H7 (cell line): Measurements from ENCODE around the gene SYT2. TPM values are rescaled to one million over a fixed set of nuclear protein-coding genes. Genes with fewer than 3 reads are reported as not detected.

Source experiments
- DNase-seq: peaks from one replicate; pipeline ENCODE4 v3.0.0; 2012
- H3K27me3 ChIP-seq: 2 replicates; pipeline ENCODE4 v1.6.0; 2011; ENCODE audit warnings: mild to moderate bottlenecking, low read length; ENCODE audit not compliant: control insufficient read depth, insufficient read depth
- H3K36me3 ChIP-seq: replicated peaks from 2 replicates; pipeline ENCODE4 v1.5.1; 2011; ENCODE audit warnings: low read length; ENCODE audit not compliant: control insufficient read depth, insufficient read depth
- H3K4me3 ChIP-seq: 2 replicates; pipeline ENCODE4 v1.5.1; 2011; ENCODE audit warnings: low read depth, mild to moderate bottlenecking, control low read depth, low read length, moderate library complexity; ENCODE audit not compliant: insufficient read depth
- total RNA-seq: library from RNA; depleted of rRNA; stranded (reverse); fragments of >200 nt; shearing (Covaris generic); gene quantifications from 2 replicates; pipeline ENCODE4 v1.2.3, GENCODE V29; 2014

SYT2 gene
- total RNA-seq, 1 experiment from 2014 or later, result 3.6 TPM

GRCh38 chr1:202692959-202693555 is 17.2 kb downstream of the SYT2 start:
- Histone ChIP-seq H3K36me3 (no peaks in the 10 kb centered on the region), H3K27me3 (no peaks in the 10 kb centered on the region; the same call in 1 of the 2 replicates), H3K4me3 (no peak overlapping the region)
- peak; percentile 88 for DNase-seq

GRCh38 chr1:202691816-202692215 is 18.4 kb downstream of the SYT2 start:
- Histone ChIP-seq H3K27me3 (no peaks in the 10 kb centered on the region; the same call in 1 of the 2 replicates), H3K4me3 (no peak overlapping the region), H3K36me3 (no peaks in the 10 kb centered on the region)
- no peak for DNase-seq

- Histone ChIP-seq H3K36me3 (no peaks in the 10 kb centered on the region), H3K27me3 (no peaks in the 10 kb centered on the region; the same call in 1 of the 2 replicates), H3K4me3 (no peak overlapping the region)
- no peak for DNase-seq
Measured at GRCh38 chr1:202689493-202690342, 20.5 kb downstream of the SYT2 start.

GRCh38 chr1:202689082-202689481 is 21.2 kb downstream of the SYT2 start:
- H3K36me3 ChIP-seq, result no peaks in the 10 kb centered on the region
- no peak overlapping the region for H3K4me3 ChIP-seq
- no peaks in the 10 kb centered on the region; the same call in 1 of the 2 replicates for H3K27me3 ChIP-seq
- DNase-seq, result no peak

- DNase-seq, result no peak
- Histone ChIP-seq H3K4me3 (no peak overlapping the region), H3K27me3 (no peaks in the 10 kb centered on the region), H3K36me3 (no peaks in the 10 kb centered on the region)
Measured at GRCh38 chr1:202688401-202688800, 21.9 kb downstream of the SYT2 start.

GRCh38 chr1:202687798-202688197 is 22.5 kb downstream of the SYT2 start:
- H3K36me3 ChIP-seq, result no peaks in the 10 kb centered on the region
- no peak for DNase-seq
- no peaks in the 10 kb centered on the region for H3K27me3 ChIP-seq
- no peak overlapping the region for H3K4me3 ChIP-seq

GRCh38 chr1:202687370-202687769 is 22.9 kb downstream of the SYT2 start:
- Histone ChIP-seq H3K27me3 (no peaks in the 10 kb centered on the region), H3K4me3 (no peak overlapping the region), H3K36me3 (no peaks in the 10 kb centered on the region)
- DNase-seq, result no peak

- H3K36me3 ChIP-seq, result no peaks in the 10 kb centered on the region
- no peaks in the 10 kb centered on the region for H3K27me3 ChIP-seq
- no peak overlapping the region for H3K4me3 ChIP-seq
- no peak for DNase-seq
Measured at GRCh38 chr1:202685641-202686040, 24.6 kb downstream of the SYT2 start.

GRCh38 chr1:202684716-202685115 is 25.5 kb downstream of the SYT2 start:
- no peaks in the 10 kb centered on the region for H3K27me3 ChIP-seq
- no peaks in the 10 kb centered on the region for H3K36me3 ChIP-seq
- no peak for DNase-seq
- H3K4me3 ChIP-seq, result no peak overlapping the region

GRCh38 chr1:202683029-202683428 is 27.2 kb downstream of the SYT2 start:
- no peak for DNase-seq
- no peaks in the 10 kb centered on the region for H3K27me3 ChIP-seq
- H3K36me3 ChIP-seq, result no peaks in the 10 kb centered on the region
- no peak overlapping the region for H3K4me3 ChIP-seq

- Histone ChIP-seq H3K4me3 (no peak overlapping the region), H3K27me3 (no peaks in the 10 kb centered on the region), H3K36me3 (no peaks in the 10 kb centered on the region)
- DNase-seq, result no peak
Measured at GRCh38 chr1:202682477-202682876, 27.8 kb downstream of the SYT2 start.

- Histone ChIP-seq H3K27me3 (no peaks in the 10 kb centered on the region), H3K36me3 (no peaks in the 10 kb centered on the region), H3K4me3 (no peak overlapping the region)
- DNase-seq, result no peak
Measured at GRCh38 chr1:202681736-202682420, 28.4 kb downstream of the SYT2 start.

GRCh38 chr1:202680586-202681352 is 29.5 kb downstream of the SYT2 start:
- Histone ChIP-seq H3K4me3 (no peak overlapping the region), H3K27me3 (no peaks in the 10 kb centered on the region), H3K36me3 (no peaks in the 10 kb centered on the region)
- DNase-seq, result peak; percentile 80

GRCh38 chr1:202679406-202680177 is 30.7 kb downstream of the SYT2 start:
- no peaks in the 10 kb centered on the region for H3K36me3 ChIP-seq
- H3K4me3 ChIP-seq, result no peak overlapping the region
- no peak for DNase-seq
- H3K27me3 ChIP-seq, result no peaks in the 10 kb centered on the region
